Neural progenitor cell (in vitro differentiated cells): ENCODE measurements around the gene TRIM39. TPM values are rescaled to one million over a fixed set of nuclear protein-coding genes. Genes with fewer than 3 reads are reported as not detected.
"Not testable (repeated sequence)": the region's sequence is repeated elsewhere in the genome, so short reads cannot be mapped to it uniquely, and the experiment has no call there.

ENCODE experiments used
- DNase-seq: peaks from one replicate; pipeline ENCODE4 v3.0.0-alpha.2; 2016; ENCODE audit warnings: low spot score
- H2AFZ ChIP-seq: fragments of 200-600 bp; sonication (generic); replicated peaks from 2 replicates; pipeline ENCODE4 v1.6.1; 2016; ENCODE audit warnings: antibody characterized with exemption
- H3F3A ChIP-seq: fragments of 200-600 bp; sonication (generic); 2 replicates; pipeline ENCODE4 v1.6.1; 2016; ENCODE audit warnings: antibody characterized with exemption, low read depth
- H3K27ac ChIP-seq: fragments of 200-600 bp; sonication (generic); 2 replicates; pipeline ENCODE4 v1.5.1; 2016; ENCODE audit warnings: mild to moderate bottlenecking
- H3K27me3 ChIP-seq: fragments of 200-600 bp; sonication (generic); 2 replicates; pipeline ENCODE4 v1.6.1; 2016; ENCODE audit warnings: mild to moderate bottlenecking, moderate library complexity
- H3K36me3 ChIP-seq: fragments of 200-600 bp; sonication (generic); 2 replicates; pipeline ENCODE4 v1.5.1; 2016
- H3K4me1 ChIP-seq: fragments of 200-600 bp; sonication (generic); 2 replicates; pipeline ENCODE4 v1.6.1; 2016; ENCODE audit warnings: mixed run types
- H3K4me2 ChIP-seq: fragments of 200-600 bp; sonication (generic); 2 replicates; pipeline ENCODE4 v1.6.1; 2016
- H3K4me3 ChIP-seq: fragments of 200-600 bp; sonication (generic); 2 replicates; pipeline ENCODE4 v1.5.1; 2016
- H3K79me2 ChIP-seq: fragments of 200-600 bp; sonication (generic); 2 replicates; pipeline ENCODE4 v1.6.1; 2016; ENCODE audit warnings: low read depth
- H3K9ac ChIP-seq: fragments of 200-600 bp; sonication (generic); 2 replicates; pipeline ENCODE4 v1.6.1; 2016
- H3K9me3 ChIP-seq: fragments of 200-600 bp; sonication (generic); 2 replicates; pipeline ENCODE4 v1.5.1; 2016; ENCODE audit warnings: low read depth
- H4K20me1 ChIP-seq: fragments of 200-600 bp; sonication (generic); 2 replicates; pipeline ENCODE4 v1.6.1; 2016; ENCODE audit warnings: low read depth
- H3K27ac Mint-ChIP-seq: 3 replicates; pipeline ENCODE4 v1.8.0; 2021; ENCODE audit warnings: mixed read lengths
- H3K27me3 Mint-ChIP-seq: 2 replicates; pipeline ENCODE4 v1.8.0; 2022; ENCODE audit warnings: low read depth, mild to moderate bottlenecking, inconsistent platforms, moderate library complexity, mixed read lengths; ENCODE audit not compliant: insufficient read depth
- H3K36me3 Mint-ChIP-seq: 3 replicates; pipeline ENCODE4 v1.8.0; 2021; ENCODE audit warnings: mixed read lengths
- H3K4me1 Mint-ChIP-seq: 3 replicates; pipeline ENCODE4 v1.8.0; 2021; ENCODE audit warnings: mixed read lengths
- H3K4me3 Mint-ChIP-seq: 3 replicates; pipeline ENCODE4 v1.8.0; 2021; ENCODE audit warnings: mild to moderate bottlenecking, moderate library complexity, mixed read lengths
- H3K9me3 Mint-ChIP-seq: 3 replicates; pipeline ENCODE4 v1.8.0; 2020; ENCODE audit warnings: mixed read lengths
- EZH2 ChIP-seq: fragments of 200-600 bp; sonication (generic); IDR thresholded peaks from 2 replicates; pipeline ENCODE4 v1.6.1; 2017; ENCODE audit warnings: antibody characterized with exemption, mild to moderate bottlenecking, moderate library complexity
- EZH2phosphoT487 ChIP-seq: fragments of 200-600 bp; sonication (generic); IDR thresholded peaks from 2 replicates; pipeline ENCODE4 v1.6.1; 2017; ENCODE audit warnings: antibody characterized with exemption
- total RNA-seq: library from RNA; depleted of rRNA; stranded (reverse); fragments of >200 nt; gene quantifications from 2 replicates; pipeline ENCODE4 v1.2.3, GENCODE V29; 2015; ENCODE audit warnings: low replicate concordance
- TF ChIP-seq, protein P1 (sequence below): fragments of 200-600 bp; sonication (generic); IDR thresholded peaks from 2 replicates; pipeline ENCODE4 v1.5.1; 2017; ENCODE audit warnings: antibody characterized with exemption, mild to moderate bottlenecking

The TRIM39 gene
- total RNA-seq, 1 donor from 2014 or later, result 11.0 TPM

DNA sequence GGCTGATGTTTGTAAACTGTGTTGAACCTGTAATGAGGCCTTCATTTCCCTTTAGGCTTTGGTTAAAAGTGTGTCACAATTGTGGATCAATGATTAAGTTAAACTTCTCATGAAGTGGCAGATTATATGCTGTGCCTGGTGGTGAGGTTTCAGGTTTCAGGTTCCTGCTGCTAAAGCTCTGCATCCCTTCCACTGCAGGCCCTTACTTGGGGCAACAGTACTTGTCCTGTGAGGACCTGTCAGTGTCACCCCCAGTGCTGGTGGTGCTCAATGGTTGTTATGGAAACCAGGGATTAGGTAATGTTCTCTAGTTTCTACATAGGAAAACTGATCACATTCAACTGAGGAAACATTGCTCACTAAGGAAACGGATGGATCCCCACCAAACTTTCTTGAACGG, 36.7 kb downstream of the TRIM39 start:
- H3K36me3 Mint-ChIP-seq, result no peaks in the 10 kb centered on the region
- H3K27me3 Mint-ChIP-seq, result peaks cover 19% of the 10 kb centered on the region
- Histone ChIP-seq H3K4me1 (peaks cover 10% of the 10 kb centered on the region), H3K36me3 (no peaks in the 10 kb centered on the region), H3K4me2 (no peak overlapping the region), H3K27me3 (peaks cover 68% of the 10 kb centered on the region), H3F3A (no peaks in the 10 kb centered on the region), H3K9me3 (no peaks in the 10 kb centered on the region), H2AFZ (no peak overlapping the region), H3K4me3 (no peak overlapping the region), H3K27ac (no peak overlapping the region), H4K20me1 (no peaks in the 10 kb centered on the region), H3K9ac (no peak overlapping the region), H3K79me2 (no peaks in the 10 kb centered on the region)
- peaks cover 9% of the 10 kb centered on the region for H3K4me1 Mint-ChIP-seq
- peak; percentile 21 for DNase-seq
- H3K9me3 Mint-ChIP-seq, result no peaks in the 10 kb centered on the region
- H3K4me3 Mint-ChIP-seq, result no peak overlapping the region
- H3K27ac Mint-ChIP-seq, result no peak overlapping the region
- TF ChIP-seq EZH2 (no peak), EZH2phosphoT487 (no peak)
- TF ChIP-seq, protein P1, sequence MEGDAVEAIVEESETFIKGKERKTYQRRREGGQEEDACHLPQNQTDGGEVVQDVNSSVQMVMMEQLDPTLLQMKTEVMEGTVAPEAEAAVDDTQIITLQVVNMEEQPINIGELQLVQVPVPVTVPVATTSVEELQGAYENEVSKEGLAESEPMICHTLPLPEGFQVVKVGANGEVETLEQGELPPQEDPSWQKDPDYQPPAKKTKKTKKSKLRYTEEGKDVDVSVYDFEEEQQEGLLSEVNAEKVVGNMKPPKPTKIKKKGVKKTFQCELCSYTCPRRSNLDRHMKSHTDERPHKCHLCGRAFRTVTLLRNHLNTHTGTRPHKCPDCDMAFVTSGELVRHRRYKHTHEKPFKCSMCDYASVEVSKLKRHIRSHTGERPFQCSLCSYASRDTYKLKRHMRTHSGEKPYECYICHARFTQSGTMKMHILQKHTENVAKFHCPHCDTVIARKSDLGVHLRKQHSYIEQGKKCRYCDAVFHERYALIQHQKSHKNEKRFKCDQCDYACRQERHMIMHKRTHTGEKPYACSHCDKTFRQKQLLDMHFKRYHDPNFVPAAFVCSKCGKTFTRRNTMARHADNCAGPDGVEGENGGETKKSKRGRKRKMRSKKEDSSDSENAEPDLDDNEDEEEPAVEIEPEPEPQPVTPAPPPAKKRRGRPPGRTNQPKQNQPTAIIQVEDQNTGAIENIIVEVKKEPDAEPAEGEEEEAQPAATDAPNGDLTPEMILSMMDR, result no peak

DNA sequence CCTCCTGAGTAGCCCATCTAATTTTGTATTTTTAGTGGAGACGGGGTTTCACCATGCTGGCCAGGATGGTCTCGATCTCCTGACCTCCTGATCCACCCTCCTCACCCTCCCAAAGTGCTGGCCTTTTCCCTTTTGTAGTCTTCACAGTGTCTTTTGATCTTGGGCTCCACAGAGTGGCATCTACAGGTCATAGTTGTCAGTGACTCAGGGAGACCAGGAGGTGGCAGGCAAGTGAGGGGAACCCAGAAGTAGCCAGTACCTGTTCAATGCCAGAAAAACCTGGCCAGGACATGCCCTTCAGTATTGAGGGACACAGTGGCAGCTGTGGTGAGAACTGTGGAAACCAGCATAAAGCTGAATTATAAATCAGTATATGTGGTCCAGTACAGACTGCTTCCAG, 37.9 kb downstream of the TRIM39 start:
- no peaks in the 10 kb centered on the region for H3K79me2 ChIP-seq
- DNase-seq, result peak; percentile 10
- no peak overlapping the region for H2AFZ ChIP-seq
- H3K9ac ChIP-seq, result no peak overlapping the region
- peaks cover 10% of the 10 kb centered on the region for H3K4me1 ChIP-seq
- H3K36me3 Mint-ChIP-seq, result no peaks in the 10 kb centered on the region
- H3K4me1 Mint-ChIP-seq, result peaks cover 9% of the 10 kb centered on the region
- peaks cover 60% of the 10 kb centered on the region for H3K27me3 ChIP-seq
- H3K36me3 ChIP-seq, result no peaks in the 10 kb centered on the region
- H3K9me3 Mint-ChIP-seq, result no peaks in the 10 kb centered on the region
- TF ChIP-seq EZH2phosphoT487 (no peak), EZH2 (no peak)
- TF ChIP-seq, protein P1, result peak; percentile 9
- H3K27ac Mint-ChIP-seq, result no peak overlapping the region
- H3K4me3 Mint-ChIP-seq, result no peak overlapping the region
- H3F3A ChIP-seq, result no peaks in the 10 kb centered on the region
- no peaks in the 10 kb centered on the region for H4K20me1 ChIP-seq
- no peak overlapping the region for H3K27ac ChIP-seq
- no peak overlapping the region for H3K4me3 ChIP-seq
- H3K27me3 Mint-ChIP-seq, result peaks cover 15% of the 10 kb centered on the region
- no peak overlapping the region for H3K4me2 ChIP-seq
- H3K9me3 ChIP-seq, result no peaks in the 10 kb centered on the region

DNA sequence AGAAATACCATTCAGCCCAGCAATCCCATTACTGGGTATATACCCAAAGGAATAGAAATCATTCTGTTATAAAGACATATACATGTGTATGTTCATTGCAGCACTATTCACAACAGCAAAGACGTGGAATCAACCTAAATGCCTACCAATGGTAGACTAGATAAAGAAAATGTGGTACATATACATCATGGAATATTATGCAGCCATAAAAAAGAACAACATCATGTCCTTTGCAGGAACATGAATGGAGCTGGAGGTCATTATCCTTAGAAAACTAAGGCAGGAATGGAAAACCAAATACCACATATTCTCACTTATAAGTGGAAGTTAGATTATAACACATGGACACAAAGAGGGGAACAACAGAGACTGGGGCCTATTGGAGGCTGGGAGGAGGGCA, 42.6 kb downstream of the TRIM39 start:
- H3K36me3 ChIP-seq, H3K9me3 ChIP-seq, H3K4me2 ChIP-seq, H4K20me1 ChIP-seq, H3K4me3 ChIP-seq, H3K27ac ChIP-seq, H3K4me1 ChIP-seq, H3K27me3 Mint-ChIP-seq, H3K79me2 ChIP-seq, H3K4me3 Mint-ChIP-seq, H3F3A ChIP-seq, H3K9me3 Mint-ChIP-seq, H2AFZ ChIP-seq, H3K36me3 Mint-ChIP-seq, H3K4me1 Mint-ChIP-seq, DNase-seq, H3K9ac ChIP-seq, H3K27ac Mint-ChIP-seq: not testable (repeated sequence)
- peaks cover 50% of the 10 kb centered on the region for H3K27me3 ChIP-seq

DNA sequence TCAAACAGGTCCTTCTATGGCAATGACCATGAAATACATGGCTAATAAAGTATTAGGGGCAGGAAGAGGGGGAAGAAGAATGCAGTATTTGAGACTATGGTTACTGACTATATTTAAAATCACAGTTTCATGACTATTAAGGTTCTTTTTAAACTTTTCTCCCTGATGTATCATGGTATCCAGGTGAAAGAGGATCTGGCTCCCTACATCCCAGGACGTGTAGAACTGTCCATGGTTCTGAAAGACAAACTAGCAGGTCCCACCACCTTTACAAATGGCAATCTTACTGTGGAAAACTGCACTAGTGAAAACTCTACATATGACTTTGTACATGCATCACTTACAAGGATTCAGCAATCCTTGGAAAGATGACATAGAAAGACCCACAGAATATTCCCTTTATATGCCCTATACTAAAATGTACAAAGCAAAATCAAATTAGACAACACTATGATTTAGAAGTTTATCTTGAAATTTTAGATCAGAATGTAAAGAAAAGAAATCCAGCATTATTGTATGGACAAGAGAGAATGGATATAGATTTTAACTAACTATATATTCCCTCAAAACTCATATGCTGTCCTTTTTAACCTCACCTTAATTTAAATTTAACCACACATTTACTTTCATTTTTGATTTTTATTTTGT, 51.7 kb downstream of the TRIM39 start:
- H2AFZ ChIP-seq, result no peak overlapping the region
- H3K4me3 ChIP-seq, result no peak overlapping the region
- H3K9me3 ChIP-seq, result no peaks in the 10 kb centered on the region
- no peak overlapping the region for H3K4me3 Mint-ChIP-seq
- no peak overlapping the region for H3K27ac ChIP-seq
- H3F3A ChIP-seq, result no peaks in the 10 kb centered on the region
- no peaks in the 10 kb centered on the region for H3K4me1 Mint-ChIP-seq
- no peak for TF ChIP-seq EZH2
- no peak for TF ChIP-seq EZH2phosphoT487
- TF ChIP-seq, protein P1, result no peak
- DNase-seq, result peak; percentile 77
- peaks cover 91% of the 10 kb centered on the region for H3K27me3 ChIP-seq
- H3K79me2 ChIP-seq, result no peaks in the 10 kb centered on the region
- no peak overlapping the region for H3K4me2 ChIP-seq
- no peak overlapping the region for H3K27ac Mint-ChIP-seq
- no peaks in the 10 kb centered on the region for H3K36me3 ChIP-seq
- peaks cover 3% of the 10 kb centered on the region for H4K20me1 ChIP-seq
- H3K4me1 ChIP-seq, result no peaks in the 10 kb centered on the region
- no peak overlapping the region for H3K9ac ChIP-seq
- H3K36me3 Mint-ChIP-seq, result no peaks in the 10 kb centered on the region
- peaks cover 9% of the 10 kb centered on the region for H3K27me3 Mint-ChIP-seq
- no peaks in the 10 kb centered on the region for H3K9me3 Mint-ChIP-seq
